ENCODE data around the gene GOLGA8M.
"Not testable (repeated sequence)": the region's sequence is repeated elsewhere in the genome, so short reads cannot be mapped to it uniquely, and the experiment has no call there.

The GOLGA8M gene

DNA sequence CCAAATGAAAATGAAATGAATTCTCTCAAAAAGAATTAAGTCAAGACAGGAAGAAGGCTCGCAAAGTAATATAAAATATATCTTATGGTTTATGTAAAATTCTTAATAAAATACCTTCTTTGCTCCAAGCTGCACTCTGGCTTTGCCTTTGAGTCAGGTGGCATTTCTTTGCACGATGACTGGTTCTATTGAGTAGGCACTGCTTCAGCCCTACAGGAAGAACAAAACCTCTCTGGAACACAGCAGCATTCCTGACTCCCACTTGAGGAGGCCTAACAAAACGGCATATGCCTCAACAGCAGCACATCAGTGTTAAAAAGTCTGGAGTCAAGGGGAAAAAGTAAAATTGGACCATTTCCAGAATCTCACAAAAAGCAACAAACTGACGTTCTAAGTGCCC, 7.4 kb upstream of the GOLGA8M start:
- H3K27me3 ChIP-seq (ENCODE audit: control insufficient read depth in 5 of 5, insufficient read depth in 4 of 5, low read length in 5 of 5); H3K36me3 ChIP-seq (ENCODE audit: control insufficient read depth in 5 of 5, insufficient read depth in 5 of 5, low read length in 5 of 5); H3K4me1 ChIP-seq (ENCODE audit: control insufficient read depth in 5 of 5, insufficient read depth in 5 of 5, low read length in 5 of 5); H3K4me3 ChIP-seq (ENCODE audit: low read depth in 1 of 5, low read length in 5 of 5); H3K27ac ChIP-seq (ENCODE audit: low read depth, low read length); H3K9ac ChIP-seq (ENCODE audit: low read length in 5 of 5); H3K9me3 ChIP-seq (ENCODE audit: control insufficient read depth in 5 of 5, low read length in 5 of 5): not testable (repeated sequence)

- H3K9me3 ChIP-seq (ENCODE audit: control insufficient read depth in 5 of 5, low read length in 5 of 5); H3K4me1 ChIP-seq (ENCODE audit: control insufficient read depth in 5 of 5, insufficient read depth in 5 of 5, low read length in 5 of 5); H3K27ac ChIP-seq (ENCODE audit: low read depth, low read length); H3K36me3 ChIP-seq (ENCODE audit: control insufficient read depth in 5 of 5, insufficient read depth in 5 of 5, low read length in 5 of 5); H3K9ac ChIP-seq (ENCODE audit: low read length in 5 of 5); H3K27me3 ChIP-seq (ENCODE audit: control insufficient read depth in 5 of 5, insufficient read depth in 4 of 5, low read length in 5 of 5); H3K4me3 ChIP-seq (ENCODE audit: low read depth in 1 of 5, low read length in 5 of 5): not testable (repeated sequence)
These were observed 6.4 kb upstream of the GOLGA8M start for GRCh38 chr15:28718576-28718975.

DNA sequence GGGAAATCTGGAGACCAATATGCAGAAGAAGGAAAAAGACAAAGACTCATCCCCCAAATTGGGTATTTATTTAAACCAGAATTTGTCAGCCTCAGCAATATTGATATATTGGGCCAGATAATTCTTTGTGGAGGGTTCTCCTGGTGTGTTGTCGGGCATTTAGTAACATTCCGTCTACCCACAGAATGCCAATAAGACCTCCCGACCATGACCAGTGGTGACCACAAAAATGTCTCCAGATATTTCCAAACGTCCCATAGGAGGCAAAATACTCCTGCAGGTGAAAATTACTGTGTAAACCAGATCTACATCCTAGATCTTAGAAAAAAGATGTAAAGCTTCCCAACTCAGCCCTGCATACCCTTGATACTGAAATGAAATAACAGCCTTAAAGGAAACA, 2.0 kb upstream of the GOLGA8M start:
- not testable (repeated sequence) for H3K4me3 ChIP-seq (ENCODE audit: low read depth in 1 of 5, low read length in 5 of 5); H3K4me1 ChIP-seq (ENCODE audit: control insufficient read depth in 5 of 5, insufficient read depth in 5 of 5, low read length in 5 of 5); H3K9me3 ChIP-seq (ENCODE audit: control insufficient read depth in 5 of 5, low read length in 5 of 5); H3K9ac ChIP-seq (ENCODE audit: low read length in 5 of 5); H3K27me3 ChIP-seq (ENCODE audit: control insufficient read depth in 5 of 5, insufficient read depth in 4 of 5, low read length in 5 of 5); H3K36me3 ChIP-seq (ENCODE audit: control insufficient read depth in 5 of 5, insufficient read depth in 5 of 5, low read length in 5 of 5); H3K27ac ChIP-seq (ENCODE audit: low read depth, low read length)

DNA sequence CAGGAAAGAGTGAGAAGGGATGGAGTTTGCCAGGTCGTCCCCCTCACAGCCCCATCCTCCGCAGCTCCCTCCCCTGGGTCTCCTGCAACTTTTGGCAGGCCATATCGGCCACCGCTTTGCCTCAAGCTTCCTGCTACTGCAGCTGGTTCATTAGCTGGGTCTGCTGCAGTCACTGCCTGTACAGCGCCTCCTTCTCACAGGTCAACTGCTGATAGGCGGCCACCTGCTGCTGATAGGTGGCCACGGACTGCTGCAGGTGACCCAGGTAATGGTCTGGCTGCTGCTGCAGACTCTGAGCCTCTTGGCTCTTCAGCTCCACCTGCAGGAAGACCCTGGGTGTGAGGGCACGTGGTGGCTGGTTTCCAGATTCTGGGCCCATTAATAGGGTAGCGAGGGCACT, 8.3 kb downstream of the GOLGA8M start:
- H3K9me3 ChIP-seq (ENCODE audit: control insufficient read depth in 5 of 5, low read length in 5 of 5); H3K4me1 ChIP-seq (ENCODE audit: control insufficient read depth in 5 of 5, insufficient read depth in 5 of 5, low read length in 5 of 5); H3K27me3 ChIP-seq (ENCODE audit: control insufficient read depth in 5 of 5, insufficient read depth in 4 of 5, low read length in 5 of 5); H3K4me3 ChIP-seq (ENCODE audit: low read depth in 1 of 5, low read length in 5 of 5); H3K9ac ChIP-seq (ENCODE audit: low read length in 5 of 5); H3K27ac ChIP-seq (ENCODE audit: low read depth, low read length); H3K36me3 ChIP-seq (ENCODE audit: control insufficient read depth in 5 of 5, insufficient read depth in 5 of 5, low read length in 5 of 5): not testable (repeated sequence)

- not testable (repeated sequence) for H3K27ac ChIP-seq (ENCODE audit: low read depth, low read length); H3K4me1 ChIP-seq (ENCODE audit: control insufficient read depth in 5 of 5, insufficient read depth in 5 of 5, low read length in 5 of 5); H3K4me3 ChIP-seq (ENCODE audit: low read depth in 1 of 5, low read length in 5 of 5); H3K27me3 ChIP-seq (ENCODE audit: control insufficient read depth in 5 of 5, insufficient read depth in 4 of 5, low read length in 5 of 5); H3K9ac ChIP-seq (ENCODE audit: low read length in 5 of 5); H3K9me3 ChIP-seq (ENCODE audit: control insufficient read depth in 5 of 5, low read length in 5 of 5); H3K36me3 ChIP-seq (ENCODE audit: control insufficient read depth in 5 of 5, insufficient read depth in 5 of 5, low read length in 5 of 5)
These were observed 9.8 kb downstream of the GOLGA8M start for GRCh38 chr15:28702427-28702826.

GRCh38 chr15:28694006-28694751, 18.0 kb downstream of the GOLGA8M start:
- H3K9ac ChIP-seq (ENCODE audit: low read length in 5 of 5); H3K9me3 ChIP-seq (ENCODE audit: control insufficient read depth in 5 of 5, low read length in 5 of 5); H3K27ac ChIP-seq (ENCODE audit: low read depth, low read length); H3K36me3 ChIP-seq (ENCODE audit: control insufficient read depth in 5 of 5, insufficient read depth in 5 of 5, low read length in 5 of 5); H3K4me1 ChIP-seq (ENCODE audit: control insufficient read depth in 5 of 5, insufficient read depth in 5 of 5, low read length in 5 of 5); H3K27me3 ChIP-seq (ENCODE audit: control insufficient read depth in 5 of 5, insufficient read depth in 4 of 5, low read length in 5 of 5); H3K4me3 ChIP-seq (ENCODE audit: low read depth in 1 of 5, low read length in 5 of 5): not testable (repeated sequence)

GRCh38 chr15:28693021-28693420, 19.2 kb downstream of the GOLGA8M start:
- not testable (repeated sequence) for H3K27ac ChIP-seq (ENCODE audit: low read depth, low read length); H3K36me3 ChIP-seq (ENCODE audit: control insufficient read depth in 5 of 5, insufficient read depth in 5 of 5, low read length in 5 of 5); H3K9me3 ChIP-seq (ENCODE audit: control insufficient read depth in 5 of 5, low read length in 5 of 5); H3K4me1 ChIP-seq (ENCODE audit: control insufficient read depth in 5 of 5, insufficient read depth in 5 of 5, low read length in 5 of 5); H3K4me3 ChIP-seq (ENCODE audit: low read depth in 1 of 5, low read length in 5 of 5); H3K27me3 ChIP-seq (ENCODE audit: control insufficient read depth in 5 of 5, insufficient read depth in 4 of 5, low read length in 5 of 5); H3K9ac ChIP-seq (ENCODE audit: low read length in 5 of 5)

- H3K4me3 ChIP-seq (ENCODE audit: low read depth in 1 of 5, low read length in 5 of 5); H3K9me3 ChIP-seq (ENCODE audit: control insufficient read depth in 5 of 5, low read length in 5 of 5); H3K9ac ChIP-seq (ENCODE audit: low read length in 5 of 5); H3K27me3 ChIP-seq (ENCODE audit: control insufficient read depth in 5 of 5, insufficient read depth in 4 of 5, low read length in 5 of 5); H3K36me3 ChIP-seq (ENCODE audit: control insufficient read depth in 5 of 5, insufficient read depth in 5 of 5, low read length in 5 of 5); H3K4me1 ChIP-seq (ENCODE audit: control insufficient read depth in 5 of 5, insufficient read depth in 5 of 5, low read length in 5 of 5); H3K27ac ChIP-seq (ENCODE audit: low read depth, low read length): not testable (repeated sequence)
These were observed 38.7 kb downstream of the GOLGA8M start for GRCh38 chr15:28673533-28673932.

GRCh38 chr15:28672122-28672521, 40.1 kb downstream of the GOLGA8M start:
- H3K4me1 ChIP-seq (ENCODE audit: control insufficient read depth in 5 of 5, insufficient read depth in 5 of 5, low read length in 5 of 5); H3K4me3 ChIP-seq (ENCODE audit: low read depth in 1 of 5, low read length in 5 of 5); H3K27ac ChIP-seq (ENCODE audit: low read depth, low read length); H3K36me3 ChIP-seq (ENCODE audit: control insufficient read depth in 5 of 5, insufficient read depth in 5 of 5, low read length in 5 of 5); H3K9ac ChIP-seq (ENCODE audit: low read length in 5 of 5); H3K9me3 ChIP-seq (ENCODE audit: control insufficient read depth in 5 of 5, low read length in 5 of 5); H3K27me3 ChIP-seq (ENCODE audit: control insufficient read depth in 5 of 5, insufficient read depth in 4 of 5, low read length in 5 of 5): not testable (repeated sequence)

- not testable (repeated sequence) for H3K36me3 ChIP-seq (ENCODE audit: control insufficient read depth in 5 of 5, insufficient read depth in 5 of 5, low read length in 5 of 5); H3K27me3 ChIP-seq (ENCODE audit: control insufficient read depth in 5 of 5, insufficient read depth in 4 of 5, low read length in 5 of 5); H3K4me1 ChIP-seq (ENCODE audit: control insufficient read depth in 5 of 5, insufficient read depth in 5 of 5, low read length in 5 of 5); H3K9ac ChIP-seq (ENCODE audit: low read length in 5 of 5); H3K27ac ChIP-seq (ENCODE audit: low read depth, low read length); H3K4me3 ChIP-seq (ENCODE audit: low read depth in 1 of 5, low read length in 5 of 5); H3K9me3 ChIP-seq (ENCODE audit: control insufficient read depth in 5 of 5, low read length in 5 of 5)
These were observed 45.8 kb downstream of the GOLGA8M start for GRCh38 chr15:28666402-28666801.

DNA sequence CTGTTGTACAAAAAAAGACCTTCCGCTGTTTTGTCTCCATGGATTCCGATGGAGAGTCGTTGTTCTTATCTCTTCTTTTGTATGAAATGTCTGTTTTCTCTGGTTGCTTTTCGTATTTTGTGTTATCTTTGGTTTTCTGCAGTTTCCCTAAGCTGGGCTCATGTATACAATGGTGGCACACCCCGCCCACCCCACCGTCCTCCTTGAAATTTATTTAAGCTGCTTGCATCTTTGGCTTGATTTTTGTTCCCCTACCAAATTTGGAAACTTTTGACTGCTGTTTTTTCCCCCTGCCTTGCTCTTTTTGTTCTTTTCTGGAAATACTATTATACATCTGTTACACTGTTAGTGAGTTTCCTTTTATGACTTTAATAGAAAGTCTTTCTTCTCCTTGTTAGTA, 47.6 kb downstream of the GOLGA8M start:
- not testable (repeated sequence) for H3K9ac ChIP-seq (ENCODE audit: low read length in 5 of 5); H3K9me3 ChIP-seq (ENCODE audit: control insufficient read depth in 5 of 5, low read length in 5 of 5); H3K27me3 ChIP-seq (ENCODE audit: control insufficient read depth in 5 of 5, insufficient read depth in 4 of 5, low read length in 5 of 5); H3K36me3 ChIP-seq (ENCODE audit: control insufficient read depth in 5 of 5, insufficient read depth in 5 of 5, low read length in 5 of 5); H3K4me3 ChIP-seq (ENCODE audit: low read depth in 1 of 5, low read length in 5 of 5); H3K4me1 ChIP-seq (ENCODE audit: control insufficient read depth in 5 of 5, insufficient read depth in 5 of 5, low read length in 5 of 5); H3K27ac ChIP-seq (ENCODE audit: low read depth, low read length)

All from subcutaneous abdominal adipose tissue (tissue), 5 donors.